Endothelial cell of umbilical vein (primary cell): ENCODE data around the gene FAM222A. TPM values are rescaled to one million over a fixed set of nuclear protein-coding genes. Genes with fewer than 3 reads are reported as not detected.

Source experiments
- BruUV-seq: library from RNA; stranded (reverse); fragments of 400-500 nt; replicated peaks from 2 replicates; lab custom pipeline; 2021; lab: Mats Ljungman, UMichigan
- CTCF ChIA-PET: fragments of 300-600, 350-600 bp; sonication (Branson Sonifier 250); formaldehyde crosslinking; loops from one replicate; lab custom pipeline; 2021; ENCODE audit warnings: antibody characterized with exemption, inconsistent platforms; lab: Charles Lee
- POLR2A ChIA-PET: fragments of 300-600, 350-600 bp; sonication (Branson Sonifier 250); formaldehyde crosslinking; loops from one replicate; lab custom pipeline; 2021; ENCODE audit warnings: antibody characterized with exemption, inconsistent platforms; lab: Charles Lee
- DNase-seq: peaks from one replicate; pipeline ENCODE4 v3.0.0-alpha.2; 2011; ENCODE audit warnings: low read depth, low spot score
- FAIRE-seq: peaks from 2 replicates; lab custom pipeline; 2011; peaks lifted over from hg19 to GRCh38; lab: Jason Lieb, UNC
- H2AFZ ChIP-seq: 2 replicates; pipeline ENCODE4 v1.6.0; 2012; ENCODE audit warnings: low read depth, low read length, control low read depth, inconsistent platforms
- H3K27ac ChIP-seq: 2 replicates; pipeline ENCODE4 v1.5.1; 2011; ENCODE audit warnings: low read depth, mild to moderate bottlenecking, control low read depth, low read length, moderate library complexity; ENCODE audit not compliant: insufficient read depth
- H3K27me3 ChIP-seq, 2 experiments: 2 replicates each; pipeline versions ENCODE4 v1.6.0 to v1.6.1; 2011; ENCODE audit warnings: low read length in 2 of 2, mixed read lengths in 1 of 2; ENCODE audit not compliant: control insufficient read depth in 2 of 2, insufficient read depth in 2 of 2
- H3K36me3 ChIP-seq, 2 experiments: 2 replicates in 1 of 2; 3 replicates in 1 of 2; pipeline ENCODE4 v1.5.1; 2011; ENCODE audit warnings: low read length in 2 of 2, mild to moderate bottlenecking in 1 of 2, moderate library complexity in 1 of 2; ENCODE audit not compliant: control insufficient read depth in 2 of 2, insufficient read depth in 2 of 2; ENCODE audit errors: extremely low read depth in 1 of 2
- H3K4me1 ChIP-seq: 3 replicates; pipeline ENCODE4 v1.5.1; 2011; ENCODE audit warnings: mild to moderate bottlenecking, low read length; ENCODE audit not compliant: control insufficient read depth, insufficient read depth; ENCODE audit errors: extremely low read depth
- H3K4me2 ChIP-seq: 2 replicates; pipeline ENCODE4 v1.6.1; 2011; ENCODE audit warnings: low read length, control low read depth, mixed read lengths; ENCODE audit not compliant: insufficient read depth
- H3K4me3 ChIP-seq, 3 experiments: fragments of 200-600 bp in 1 of 3; sonication (generic), shearing (Covaris generic) in 1 of 3; replicated peaks in 1 of 3; 2 replicates each; pipeline ENCODE4 v1.5.1; 2011 to 2016; ENCODE audit warnings: control low read depth in 3 of 3, low read length in 3 of 3, mild to moderate bottlenecking in 2 of 3, inconsistent platforms in 1 of 3, low read depth in 1 of 3, moderate library complexity in 1 of 3; ENCODE audit not compliant: insufficient read depth in 1 of 3
- H3K79me2 ChIP-seq: 2 replicates; pipeline ENCODE4 v1.6.0; 2012; ENCODE audit warnings: low read length, inconsistent platforms; ENCODE audit not compliant: control insufficient read depth, insufficient read depth
- H3K9ac ChIP-seq: replicated peaks from 2 replicates; pipeline ENCODE3; 2011; ENCODE audit warnings: low read length, control low read depth; ENCODE audit not compliant: insufficient read depth; ENCODE audit errors: extremely low read depth
- H3K9me1 ChIP-seq: replicated peaks from 3 replicates; pipeline ENCODE4 v1.6.0; 2011; ENCODE audit warnings: mild to moderate bottlenecking, low read length; ENCODE audit not compliant: control insufficient read depth, insufficient read depth; ENCODE audit errors: extremely low read depth
- H3K9me3 ChIP-seq: replicated peaks from 2 replicates; pipeline ENCODE4 v1.5.1; 2012; ENCODE audit warnings: low read length, inconsistent platforms; ENCODE audit not compliant: control insufficient read depth, insufficient read depth
- H4K20me1 ChIP-seq: replicated peaks from 2 replicates; pipeline ENCODE3; 2011; ENCODE audit warnings: mild to moderate bottlenecking, low read length; ENCODE audit not compliant: control insufficient read depth, insufficient read depth; ENCODE audit errors: extremely low read depth
- CTCF ChIP-seq, 2 donors: IDR thresholded peaks; 1 replicate in 1 of 2; 2 replicates in 1 of 2; pipeline ENCODE4 v1.5.1; 2011; ENCODE audit warnings: low read length in 2 of 2, mild to moderate bottlenecking in 2 of 2, moderate library complexity in 2 of 2, control low read depth in 1 of 2, inconsistent platforms in 1 of 2, low read depth in 1 of 2; ENCODE audit not compliant: insufficient read depth in 1 of 2; ENCODE audit errors: extremely low read depth in 1 of 2
- EZH2 ChIP-seq: IDR thresholded peaks from 2 replicates; pipeline ENCODE4 v1.6.1; 2012; ENCODE audit warnings: borderline replicate concordance, low read depth, mild to moderate bottlenecking, moderate library complexity, low read length, inconsistent platforms; ENCODE audit not compliant: severe bottlenecking
- FOS ChIP-seq: IDR thresholded peaks from 2 replicates; pipeline ENCODE4 v1.6.1; 2011; ENCODE audit warnings: mild to moderate bottlenecking, low read length, moderate library complexity, borderline replicate concordance; ENCODE audit not compliant: insufficient read depth
- GATA2 ChIP-seq: IDR thresholded peaks from 2 replicates; pipeline ENCODE4 v1.7.0; 2011; ENCODE audit warnings: low read depth, mild to moderate bottlenecking, moderate library complexity, mixed read lengths, low read length; ENCODE audit not compliant: insufficient read length, insufficient read depth
- JUN ChIP-seq: IDR thresholded peaks from 2 replicates; pipeline ENCODE4 v1.6.1; 2011; ENCODE audit warnings: borderline replicate concordance, low read depth; ENCODE audit not compliant: insufficient read length, insufficient read depth
- MAX ChIP-seq: IDR thresholded peaks from 2 replicates; pipeline ENCODE4 v1.6.1; 2011; ENCODE audit not compliant: insufficient read depth, insufficient read length
- MYC ChIP-seq: IDR thresholded peaks from one replicate; pipeline ENCODE4 v1.6.1; 2011; ENCODE audit warnings: mild to moderate bottlenecking, low read depth, low read length
- POLR2A ChIP-seq: IDR thresholded peaks from 2 replicates; pipeline ENCODE4 v1.6.1; 2012; ENCODE audit warnings: low read depth, mild to moderate bottlenecking, control low read depth, low read length
- dilution Hi-C: fragments of 300-500 bp; cut with MboI; formaldehyde crosslinking; loops from one replicate; pipeline ENCODE4 v1.15.0; 2019; ENCODE audit warnings: low sequenced_read_pairs; ENCODE audit not compliant: extremely low pct_ligation_motif_present
- intact Hi-C: fragments of 100-400 bp; cut with micrococcal nuclease; formaldehyde crosslinking; loops from one replicate; pipeline ENCODE4 v1.10.0; 2022
- polyA plus RNA-seq, 4 experiments: library from polyadenylated mRNA; depleted of rRNA in 3 of 4; stranded (reverse) in 3 of 4; unstranded in 1 of 4; fragments of >200 nt; gene quantifications; 2 replicates each; pipeline versions ENCODE4 v1.2.1 to v1.2.3, GENCODE V29; 2011 to 2012; ENCODE audit warnings: missing spikeins in 1 of 4
- total RNA-seq: library from RNA; stranded (reverse); gene quantifications from 2 replicates; pipeline ENCODE4 v1.2.3, GENCODE V29; 2021

Gene FAM222A
- total and polyA plus RNA-seq, 2 donors (not counting 3 experiments of a cell fraction or from before 2014, with no cell fraction given) = 0.62 to 1.7 TPM

- no peaks in the 10 kb centered on the region for H3K79me2 ChIP-seq
- H3K36me3 ChIP-seq = no peaks in the 10 kb centered on the region
- DNase-seq (no peak), FAIRE-seq (no peak)
- H3K4me3 ChIP-seq = no peak overlapping the region
- H2AFZ ChIP-seq = no peak overlapping the region
- BruUV-seq = no TSS peak
- H3K4me2 ChIP-seq = no peak overlapping the region
- H3K9me3 ChIP-seq = no peaks in the 10 kb centered on the region
- ChIA-PET POLR2A (interaction anchor here (0.6 kb wide), 1 partner anchor 502 kb away, joined by 6 read pairs; no protein-coding TSS in a partner anchor), CTCF (no interaction called here)
- H3K27ac ChIP-seq = no peak overlapping the region
- H4K20me1 ChIP-seq = no peaks in the 10 kb centered on the region
- peaks cover 0 to 2% of the 10 kb centered on the region in 2 experiments for H3K27me3 ChIP-seq
- intact Hi-C loops = no loop called here
- no peak overlapping the region for H3K9ac ChIP-seq
- H3K9me1 ChIP-seq = no peaks in the 10 kb centered on the region
- dilution Hi-C loops = no loop called here
- no peaks in the 10 kb centered on the region for H3K4me1 ChIP-seq
- TF ChIP-seq FOS = no peak
- TF ChIP-seq GATA2 = no peak
- no peak for TF ChIP-seq JUN
- TF ChIP-seq MAX = no peak
- no peak for TF ChIP-seq CTCF (IDR thresholded peaks at IDR 0.05; ENCODE audit: extremely low read depth in 1 of 2, insufficient read depth in 1 of 2, low read depth in 1 of 2, low read length in 2 of 2)
- no peak for TF ChIP-seq POLR2A
- TF ChIP-seq EZH2 = no peak
- no peak for TF ChIP-seq MYC
Measured at GRCh38 chr12:109705291-109705690, 8.3 kb upstream of the FAM222A start.
